ENCODE results near the gene SLC25A5. TPM values are rescaled to one million over a fixed set of nuclear protein-coding genes. Genes with fewer than 3 reads are reported as not detected.

The SLC25A5 gene
- polyA plus RNA-seq, result 158 and 163 TPM in 2 replicates
- 119 and 124 TPM in 2 replicates for polyA minus RNA-seq

DNA sequence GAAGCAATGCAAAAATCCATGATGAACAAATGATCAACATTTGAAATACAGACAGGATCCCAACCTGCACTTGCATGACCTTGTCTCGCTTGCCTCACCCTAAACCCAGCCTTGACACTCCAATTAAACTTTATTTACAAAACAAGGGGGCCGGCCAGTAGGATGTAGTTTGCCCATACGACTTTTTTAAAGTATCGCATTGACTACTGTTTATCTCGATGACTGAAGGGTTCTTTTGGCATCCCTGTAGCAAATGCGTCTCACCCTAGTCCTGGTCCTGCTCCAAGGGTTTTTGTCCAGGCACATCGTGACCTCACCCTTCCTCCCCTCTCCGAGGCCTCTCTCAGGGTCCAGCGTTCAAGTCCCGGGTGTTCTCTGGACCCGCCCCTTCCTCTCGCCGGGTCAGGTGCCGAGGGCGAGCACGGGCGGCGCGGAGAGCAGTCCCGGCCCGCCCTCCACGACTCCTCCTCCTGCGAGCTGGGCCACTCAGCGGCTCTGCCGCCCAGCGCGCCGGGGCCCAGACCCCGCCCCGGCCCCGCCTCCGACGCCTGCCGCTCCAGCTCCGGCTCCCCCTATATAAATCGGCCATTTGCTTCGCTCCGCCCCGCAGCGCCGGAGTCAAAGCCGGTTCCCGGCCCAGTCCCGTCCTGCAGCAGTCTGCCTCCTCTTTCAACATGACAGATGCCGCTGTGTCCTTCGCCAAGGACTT is at the start of gene SLC25A5:
TSS of gene SLC25A5 (plus strand) at position 603 of the 709 bp plus-strand sequence. CDS start at position 675, 72 bp downstream.
- H3K9ac ChIP-seq (ENCODE audit: low read length), result peak within 1 kb of the TSS; percentile 76
- H4K20me1 ChIP-seq (ENCODE audit: insufficient read depth), result no peaks in the 10 kb centered on the region
- peak; percentile 86 for TF ChIP-seq POLR2AphosphoS5 (IDR thresholded peaks at IDR 0.05)
- no peak for TF ChIP-seq MXI1 (conservative IDR thresholded peaks at IDR 0.05; ENCODE audit: poor library complexity, severe bottlenecking)
- H3K9me3 ChIP-seq (ENCODE audit: low read length), result no peaks in the 10 kb centered on the region
- H3K9me2 ChIP-seq (ENCODE audit: insufficient read depth, low read length), result no peaks in the 10 kb centered on the region
- no peaks in the 10 kb centered on the region for H3F3A ChIP-seq (ENCODE audit: insufficient read depth, low read length, poor library complexity, severe bottlenecking)
- no peaks in the 10 kb centered on the region for H3K27me3 ChIP-seq (ENCODE audit: insufficient read depth, low read depth, low read length)
- peak within 1 kb of the TSS; percentile 78 for H3K4me3 ChIP-seq (ENCODE audit: low read length)
- H3K36me3 ChIP-seq (ENCODE audit: insufficient read depth, low read length), result no peaks in the 10 kb centered on the region
- H3K4me2 ChIP-seq (ENCODE audit: low read length), result peak within 1 kb of the TSS; percentile 4
- peak within 1 kb of the TSS; percentile 73 for H3K27ac ChIP-seq (ENCODE audit: low read length)
- H3K79me2 ChIP-seq (replicated peaks; ENCODE audit: insufficient read depth, low read length), result no peaks in the 10 kb centered on the region
- peak within 1 kb of the TSS; percentile 14 for H2AFZ ChIP-seq (ENCODE audit: low read depth, low read length)

DNA sequence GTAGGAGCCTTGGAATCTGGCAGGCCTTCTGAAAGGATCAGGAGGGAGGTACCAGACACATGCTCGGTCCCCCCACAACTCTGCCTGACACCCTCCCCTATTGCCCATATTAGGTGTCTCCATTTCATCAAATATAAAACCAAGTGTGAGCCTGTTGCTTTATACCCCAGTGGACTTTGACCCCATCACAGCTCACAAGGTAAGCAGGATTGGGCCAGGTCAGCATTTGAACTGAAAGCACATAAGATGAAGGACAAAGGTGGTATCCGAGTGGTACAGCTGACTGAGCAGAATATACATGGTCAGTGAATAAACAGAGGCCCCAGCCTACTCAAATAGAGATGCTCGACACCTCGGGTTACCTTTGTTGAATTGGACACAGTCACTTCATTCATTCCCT is 49.1 kb upstream of the SLC25A5 start:
- no peaks in the 10 kb centered on the region for H3K27me3 ChIP-seq (ENCODE audit: insufficient read depth, low read depth, low read length)
- H3K9me2 ChIP-seq (ENCODE audit: insufficient read depth, low read length), result no peaks in the 10 kb centered on the region
- no peaks in the 10 kb centered on the region for H3K79me2 ChIP-seq (replicated peaks; ENCODE audit: insufficient read depth, low read length)
- no peak overlapping the region for H3K9ac ChIP-seq (ENCODE audit: low read length)
- TF ChIP-seq SMC3 (conservative IDR thresholded peaks at IDR 0.05; ENCODE audit: poor library complexity) (no peak), EP300 (conservative IDR thresholded peaks at IDR 0.05; ENCODE audit: poor library complexity, severe bottlenecking) (no peak), EZH2 (IDR thresholded peaks at IDR 0.05; ENCODE audit: borderline replicate concordance, insufficient read depth, low read length, poor library complexity, severe bottlenecking) (no peak), RAD21 (conservative IDR thresholded peaks at IDR 0.05) (no peak), MXI1 (conservative IDR thresholded peaks at IDR 0.05; ENCODE audit: poor library complexity, severe bottlenecking) (no peak), POLR2AphosphoS5 (IDR thresholded peaks at IDR 0.05) (no peak), TAF1 (IDR thresholded peaks at IDR 0.05; ENCODE audit: low read depth) (no peak)
- TF ChIP-seq, protein P1, sequence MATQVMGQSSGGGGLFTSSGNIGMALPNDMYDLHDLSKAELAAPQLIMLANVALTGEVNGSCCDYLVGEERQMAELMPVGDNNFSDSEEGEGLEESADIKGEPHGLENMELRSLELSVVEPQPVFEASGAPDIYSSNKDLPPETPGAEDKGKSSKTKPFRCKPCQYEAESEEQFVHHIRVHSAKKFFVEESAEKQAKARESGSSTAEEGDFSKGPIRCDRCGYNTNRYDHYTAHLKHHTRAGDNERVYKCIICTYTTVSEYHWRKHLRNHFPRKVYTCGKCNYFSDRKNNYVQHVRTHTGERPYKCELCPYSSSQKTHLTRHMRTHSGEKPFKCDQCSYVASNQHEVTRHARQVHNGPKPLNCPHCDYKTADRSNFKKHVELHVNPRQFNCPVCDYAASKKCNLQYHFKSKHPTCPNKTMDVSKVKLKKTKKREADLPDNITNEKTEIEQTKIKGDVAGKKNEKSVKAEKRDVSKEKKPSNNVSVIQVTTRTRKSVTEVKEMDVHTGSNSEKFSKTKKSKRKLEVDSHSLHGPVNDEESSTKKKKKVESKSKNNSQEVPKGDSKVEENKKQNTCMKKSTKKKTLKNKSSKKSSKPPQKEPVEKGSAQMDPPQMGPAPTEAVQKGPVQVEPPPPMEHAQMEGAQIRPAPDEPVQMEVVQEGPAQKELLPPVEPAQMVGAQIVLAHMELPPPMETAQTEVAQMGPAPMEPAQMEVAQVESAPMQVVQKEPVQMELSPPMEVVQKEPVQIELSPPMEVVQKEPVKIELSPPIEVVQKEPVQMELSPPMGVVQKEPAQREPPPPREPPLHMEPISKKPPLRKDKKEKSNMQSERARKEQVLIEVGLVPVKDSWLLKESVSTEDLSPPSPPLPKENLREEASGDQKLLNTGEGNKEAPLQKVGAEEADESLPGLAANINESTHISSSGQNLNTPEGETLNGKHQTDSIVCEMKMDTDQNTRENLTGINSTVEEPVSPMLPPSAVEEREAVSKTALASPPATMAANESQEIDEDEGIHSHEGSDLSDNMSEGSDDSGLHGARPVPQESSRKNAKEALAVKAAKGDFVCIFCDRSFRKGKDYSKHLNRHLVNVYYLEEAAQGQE (IDR thresholded peaks at IDR 0.05; ENCODE audit: borderline replicate concordance), result no peak
- TF ChIP-seq, protein P2, sequence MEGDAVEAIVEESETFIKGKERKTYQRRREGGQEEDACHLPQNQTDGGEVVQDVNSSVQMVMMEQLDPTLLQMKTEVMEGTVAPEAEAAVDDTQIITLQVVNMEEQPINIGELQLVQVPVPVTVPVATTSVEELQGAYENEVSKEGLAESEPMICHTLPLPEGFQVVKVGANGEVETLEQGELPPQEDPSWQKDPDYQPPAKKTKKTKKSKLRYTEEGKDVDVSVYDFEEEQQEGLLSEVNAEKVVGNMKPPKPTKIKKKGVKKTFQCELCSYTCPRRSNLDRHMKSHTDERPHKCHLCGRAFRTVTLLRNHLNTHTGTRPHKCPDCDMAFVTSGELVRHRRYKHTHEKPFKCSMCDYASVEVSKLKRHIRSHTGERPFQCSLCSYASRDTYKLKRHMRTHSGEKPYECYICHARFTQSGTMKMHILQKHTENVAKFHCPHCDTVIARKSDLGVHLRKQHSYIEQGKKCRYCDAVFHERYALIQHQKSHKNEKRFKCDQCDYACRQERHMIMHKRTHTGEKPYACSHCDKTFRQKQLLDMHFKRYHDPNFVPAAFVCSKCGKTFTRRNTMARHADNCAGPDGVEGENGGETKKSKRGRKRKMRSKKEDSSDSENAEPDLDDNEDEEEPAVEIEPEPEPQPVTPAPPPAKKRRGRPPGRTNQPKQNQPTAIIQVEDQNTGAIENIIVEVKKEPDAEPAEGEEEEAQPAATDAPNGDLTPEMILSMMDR (IDR thresholded peaks at IDR 0.05; ENCODE audit: poor library complexity, severe bottlenecking), result no peak
- H3K9me3 ChIP-seq (ENCODE audit: low read length), result no peaks in the 10 kb centered on the region
- H3K36me3 ChIP-seq (ENCODE audit: insufficient read depth, low read length), result no peaks in the 10 kb centered on the region
- no peak overlapping the region for H2AFZ ChIP-seq (ENCODE audit: low read depth, low read length)
- no peak overlapping the region for H3K27ac ChIP-seq (ENCODE audit: low read length)
- H3K4me3 ChIP-seq (ENCODE audit: low read length), result no peak overlapping the region
- H3K4me2 ChIP-seq (ENCODE audit: low read length), result no peak overlapping the region
- H4K20me1 ChIP-seq (ENCODE audit: insufficient read depth), result no peaks in the 10 kb centered on the region
- no peaks in the 10 kb centered on the region for H3F3A ChIP-seq (ENCODE audit: insufficient read depth, low read length, poor library complexity, severe bottlenecking)
